Caco-2 (cell line): ENCODE measurements around the gene KLHL29. TPM values are rescaled to one million over a fixed set of nuclear protein-coding genes. Genes with fewer than 3 reads are reported as not detected.

ENCODE experiments used
- BruUV-seq: library from RNA; stranded (reverse); fragments of 400-500 nt; replicated peaks from 2 replicates; lab custom pipeline; 2021; lab: Mats Ljungman, UMichigan
- CTCF ChIA-PET: fragments of 300-600 bp; sonication (Branson Sonifier 250); formaldehyde crosslinking; loops from one replicate; lab custom pipeline; 2022; ENCODE audit warnings: antibody characterized with exemption; lab: Charles Lee
- POLR2A ChIA-PET: fragments of 300-600 bp; sonication (Branson Sonifier 250); formaldehyde crosslinking; loops from one replicate; lab custom pipeline; 2022; ENCODE audit warnings: antibody characterized with exemption; lab: Charles Lee
- DNase-seq, 2 experiments: peaks; one replicate each; pipeline versions ENCODE4 v3.0.0 to v3.0.0-alpha.2; 2020 to 2022
- H3K27me3 ChIP-seq: replicated peaks from 2 replicates; pipeline ENCODE4 v1.6.0; 2011; ENCODE audit warnings: low read length; ENCODE audit not compliant: control insufficient read depth, insufficient read depth
- H3K36me3 ChIP-seq: 2 replicates; pipeline ENCODE4 v1.5.1; 2011; ENCODE audit warnings: low read length; ENCODE audit not compliant: control insufficient read depth, insufficient read depth
- H3K4me1 ChIP-seq: fragments of 250-450 bp; sonication (Bioruptor Pico); 2 replicates; pipeline ENCODE4 v1.5.1; 2020; ENCODE audit warnings: mild to moderate bottlenecking
- H3K4me3 ChIP-seq: 2 replicates; pipeline ENCODE4 v1.5.1; 2011; ENCODE audit warnings: low read depth, mild to moderate bottlenecking, control low read depth, low read length
- H3K9me3 ChIP-seq: fragments of 250-450 bp; sonication (Bioruptor Pico); 2 replicates; pipeline ENCODE4 v1.5.1; 2020; ENCODE audit warnings: mild to moderate bottlenecking, moderate library complexity
- H3K27ac Mint-ChIP-seq: one replicate; pipeline ENCODE4 v1.8.0; 2022; ENCODE audit warnings: mixed read lengths; ENCODE audit not compliant: unreplicated experiment
- H3K27me3 Mint-ChIP-seq: one replicate; pipeline ENCODE4 v1.8.0; 2022; ENCODE audit warnings: mixed read lengths; ENCODE audit not compliant: insufficient read depth, unreplicated experiment
- H3K36me3 Mint-ChIP-seq: one replicate; pipeline ENCODE4 v1.8.0; 2022; ENCODE audit warnings: mild to moderate bottlenecking, mixed read lengths; ENCODE audit not compliant: insufficient read depth, unreplicated experiment
- H3K4me1 Mint-ChIP-seq: one replicate; pipeline ENCODE4 v1.8.0; 2022; ENCODE audit warnings: low read depth, mixed read lengths; ENCODE audit not compliant: unreplicated experiment
- H3K4me3 Mint-ChIP-seq: one replicate; pipeline ENCODE4 v1.8.0; 2022; ENCODE audit warnings: mild to moderate bottlenecking, moderate library complexity, mixed read lengths; ENCODE audit not compliant: unreplicated experiment
- H3K9me3 Mint-ChIP-seq: one replicate; pipeline ENCODE4 v1.8.0; 2022; ENCODE audit warnings: mixed read lengths; ENCODE audit not compliant: unreplicated experiment
- CTCF ChIP-seq, 2 experiments: fragments of 200-600 bp in 1 of 2; IDR thresholded peaks; 1 replicate in 1 of 2; 2 replicates in 1 of 2; pipeline versions ENCODE4 v1.5.1 to v1.8.0; 2011 to 2022; ENCODE audit warnings: antibody characterized with exemption in 1 of 2, control low read depth in 1 of 2, inconsistent platforms in 1 of 2, low read depth in 1 of 2, low read length in 1 of 2, mild to moderate bottlenecking in 1 of 2, moderate library complexity in 1 of 2; ENCODE audit not compliant: insufficient read depth in 1 of 2, severe bottlenecking in 1 of 2, unreplicated experiment in 1 of 2
- intact Hi-C: fragments of 100-400 bp; cut with micrococcal nuclease; formaldehyde crosslinking; loops from one replicate; pipeline ENCODE4 v1.10.0; 2022; ENCODE audit not compliant: unreplicated experiment
- total RNA-seq: library from RNA; stranded (reverse); gene quantifications from 2 replicates; pipeline ENCODE4 v1.2.3, GENCODE V29; 2022

Gene KLHL29
- total RNA-seq, 1 experiment from 2014 or later = 0.61 TPM

DNA sequence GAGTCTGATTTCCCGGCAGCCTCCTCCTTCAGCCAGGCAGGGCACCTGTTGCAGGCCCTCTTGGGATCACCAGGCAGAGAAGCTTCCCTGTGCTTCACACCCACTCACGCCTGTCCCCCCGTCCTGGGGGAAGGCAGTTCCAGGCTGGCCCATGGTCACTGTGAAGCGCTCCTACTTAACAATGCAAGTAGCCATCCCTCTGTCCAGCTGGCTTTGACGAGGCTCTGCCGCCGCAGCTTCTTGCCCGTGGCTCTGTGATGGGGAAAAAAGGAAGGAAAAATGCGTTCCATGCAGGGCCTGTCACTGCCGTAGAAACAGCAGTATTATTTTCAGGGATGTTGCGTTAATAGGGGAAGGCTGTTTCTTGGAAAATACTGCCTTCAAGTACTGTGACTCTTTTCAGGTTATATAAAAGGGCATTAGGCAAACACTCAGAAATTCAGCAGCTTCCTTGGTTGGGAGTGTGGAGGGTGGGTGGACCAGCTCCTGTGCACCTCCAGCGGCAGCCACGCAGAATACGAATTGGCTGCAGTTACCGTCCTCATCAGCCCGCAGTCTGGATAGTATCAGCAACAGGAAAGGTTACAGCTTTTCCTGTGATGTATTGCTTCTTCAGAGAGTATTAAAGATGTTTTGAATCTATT lies 232.3 kb downstream of the KLHL29 start:
- Histone ChIP-seq H3K4me3 (no peak overlapping the region), H3K4me1 (no peaks in the 10 kb centered on the region), H3K9me3 (peaks cover 10% of the 10 kb centered on the region; the same call in 1 of the 2 replicates), H3K36me3 (no peaks in the 10 kb centered on the region), H3K27me3 (no peaks in the 10 kb centered on the region)
- peaks cover 10% of the 10 kb centered on the region for H3K9me3 Mint-ChIP-seq
- TF ChIP-seq CTCF (IDR thresholded peaks at IDR 0.05; ENCODE audit: insufficient read depth in 1 of 2, low read depth in 1 of 2, low read length in 1 of 2, severe bottlenecking in 1 of 2, unreplicated experiment in 1 of 2) = no peak
- H3K36me3 Mint-ChIP-seq = no peaks in the 10 kb centered on the region
- ChIA-PET CTCF (no interaction called here), POLR2A (no interaction called here)
- H3K27ac Mint-ChIP-seq = no peak overlapping the region
- H3K4me3 Mint-ChIP-seq = no peak overlapping the region
- no TSS peak for BruUV-seq
- H3K27me3 Mint-ChIP-seq = no peaks in the 10 kb centered on the region
- intact Hi-C loops = no loop called here
- no peak for DNase-seq
- H3K4me1 Mint-ChIP-seq = no peaks in the 10 kb centered on the region

DNA sequence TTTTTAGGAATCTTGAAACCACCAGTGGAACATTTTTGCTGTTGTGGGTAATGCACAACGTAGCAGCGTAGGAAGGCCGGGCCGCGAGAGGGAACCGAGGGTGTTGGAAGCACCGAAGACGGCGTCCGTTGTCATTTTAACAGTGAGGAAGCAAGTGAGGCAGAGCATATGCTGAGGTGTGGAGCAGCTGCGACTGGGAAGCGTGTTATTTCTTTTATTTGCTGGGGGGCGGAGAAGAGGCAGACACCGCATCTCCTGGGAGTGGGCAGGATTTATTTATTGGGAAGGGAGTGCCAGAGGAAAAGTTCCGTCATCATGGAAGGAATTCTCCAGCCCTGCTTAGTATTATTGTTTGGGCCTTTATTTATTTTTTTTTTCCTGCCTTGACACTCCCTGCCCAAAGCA lies 232.8 kb downstream of the KLHL29 start:
- no peak for DNase-seq
- Histone ChIP-seq H3K4me3 (no peak overlapping the region), H3K9me3 (peaks cover 5% of the 10 kb centered on the region; the same call in 1 of the 2 replicates), H3K4me1 (no peaks in the 10 kb centered on the region), H3K27me3 (no peaks in the 10 kb centered on the region), H3K36me3 (no peaks in the 10 kb centered on the region)
- no peaks in the 10 kb centered on the region for H3K36me3 Mint-ChIP-seq
- no peak overlapping the region for H3K27ac Mint-ChIP-seq
- TF ChIP-seq CTCF (IDR thresholded peaks at IDR 0.05; ENCODE audit: insufficient read depth in 1 of 2, low read depth in 1 of 2, low read length in 1 of 2, severe bottlenecking in 1 of 2, unreplicated experiment in 1 of 2) = no peak
- H3K4me3 Mint-ChIP-seq = no peak overlapping the region
- no peaks in the 10 kb centered on the region for H3K27me3 Mint-ChIP-seq
- ChIA-PET CTCF (no interaction called here), POLR2A (no interaction called here)
- BruUV-seq = no TSS peak
- intact Hi-C loops = no loop called here
- peaks cover 4% of the 10 kb centered on the region for H3K9me3 Mint-ChIP-seq
- H3K4me1 Mint-ChIP-seq = no peaks in the 10 kb centered on the region

DNA sequence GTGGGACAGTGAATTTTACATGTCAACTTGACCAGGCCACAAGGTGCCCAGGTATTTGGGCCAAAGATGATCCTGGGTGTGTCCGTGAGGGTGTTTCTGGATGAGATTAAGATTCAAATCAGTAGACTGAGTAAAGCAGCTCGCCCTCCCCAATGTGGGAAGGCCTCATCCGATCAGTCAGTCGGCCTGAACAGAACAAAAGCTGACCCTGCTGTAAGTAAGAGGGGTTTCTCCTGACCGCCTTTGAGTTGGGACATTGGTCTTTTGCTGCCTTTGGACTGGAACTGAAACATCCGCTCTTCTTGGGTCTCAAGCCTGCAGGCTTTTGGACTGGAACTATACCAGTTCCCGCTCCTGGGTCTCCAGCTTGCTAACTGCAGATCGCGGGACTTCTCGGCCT lies 233.3 kb downstream of the KLHL29 start:
- Mint-ChIP-seq H3K27ac (no peak overlapping the region), H3K27me3 (no peaks in the 10 kb centered on the region), H3K9me3 (no peaks in the 10 kb centered on the region), H3K36me3 (no peaks in the 10 kb centered on the region), H3K4me1 (no peaks in the 10 kb centered on the region), H3K4me3 (no peak overlapping the region)
- Histone ChIP-seq H3K27me3 (no peaks in the 10 kb centered on the region), H3K9me3 (0 out of 2 replicates have a peak, but pooled peaks cover under 1% of the 10 kb centered on the region), H3K36me3 (no peaks in the 10 kb centered on the region), H3K4me3 (no peak overlapping the region), H3K4me1 (no peaks in the 10 kb centered on the region)
- no TSS peak for BruUV-seq
- no peak for DNase-seq
- ChIA-PET POLR2A (no interaction called here), CTCF (no interaction called here)
- TF ChIP-seq CTCF (IDR thresholded peaks at IDR 0.05; ENCODE audit: insufficient read depth in 1 of 2, low read depth in 1 of 2, low read length in 1 of 2, severe bottlenecking in 1 of 2, unreplicated experiment in 1 of 2) = no peak
- intact Hi-C loops = no loop called here
